GM23338 (cell line): Measurements from ENCODE around the gene YIPF7.

Experiments used
- CREB1 ChIP-seq: fragments of 250-450 bp; sonication (Bioruptor Pico); IDR thresholded peaks from 2 replicates; pipeline ENCODE4 v1.5.0; 2020; ENCODE audit warnings: low read depth, mild to moderate bottlenecking, moderate library complexity
- EZH2 ChIP-seq: fragments of 200-600 bp; sonication (generic); IDR thresholded peaks from one replicate; pipeline ENCODE4 v1.8.0; 2017; ENCODE audit warnings: antibody characterized with exemption, mild to moderate bottlenecking, low read depth; ENCODE audit not compliant: unreplicated experiment
- EZH2phosphoT487 ChIP-seq: fragments of 200-600 bp; sonication (generic); IDR thresholded peaks from one replicate; pipeline ENCODE4 v1.8.1; 2018; ENCODE audit warnings: antibody characterized with exemption; ENCODE audit not compliant: unreplicated experiment
- JUNB ChIP-seq: IDR thresholded peaks from one replicate; pipeline ENCODE4 v1.6.1; 2016; ENCODE audit warnings: antibody characterized with exemption; ENCODE audit not compliant: unreplicated experiment
- POLR2AphosphoS5 ChIP-seq: IDR thresholded peaks from 2 replicates; pipeline ENCODE4 v1.6.1; 2016; ENCODE audit warnings: antibody characterized with exemption, low read depth
- ZNF114 ChIP-seq: fragments of 250-450 bp; sonication (Bioruptor Pico); IDR thresholded peaks from 2 replicates; pipeline ENCODE4 v1.5.0; 2020; ENCODE audit warnings: mild to moderate bottlenecking, moderate library complexity
- ZNF331 ChIP-seq: fragments of 250-450 bp; sonication (Bioruptor Pico); IDR thresholded peaks from 2 replicates; pipeline ENCODE4 v1.5.0; 2020; ENCODE audit warnings: low read depth, mild to moderate bottlenecking, moderate library complexity
- TF ChIP-seq, protein P1 (sequence below), 2 experiments: fragments of 200-600 bp in 1 of 2; sonication (generic) in 1 of 2; conservative IDR thresholded peaks; 2 replicates each; pipeline versions ENCODE4 v1.5.1 to v1.6.1; 2016 to 2017; ENCODE audit warnings: antibody characterized with exemption in 2 of 2, low read depth in 2 of 2, mild to moderate bottlenecking in 2 of 2, moderate library complexity in 1 of 2
- TF ChIP-seq, protein P2 (sequence below): IDR thresholded peaks from one replicate; pipeline ENCODE4 v1.6.1; 2018; ENCODE audit warnings: antibody characterized with exemption; ENCODE audit not compliant: unreplicated experiment
- TF ChIP-seq, protein P3 (sequence below): IDR thresholded peaks from 2 replicates; pipeline ENCODE4 v1.6.1; 2016; ENCODE audit warnings: antibody characterized with exemption

DNA sequence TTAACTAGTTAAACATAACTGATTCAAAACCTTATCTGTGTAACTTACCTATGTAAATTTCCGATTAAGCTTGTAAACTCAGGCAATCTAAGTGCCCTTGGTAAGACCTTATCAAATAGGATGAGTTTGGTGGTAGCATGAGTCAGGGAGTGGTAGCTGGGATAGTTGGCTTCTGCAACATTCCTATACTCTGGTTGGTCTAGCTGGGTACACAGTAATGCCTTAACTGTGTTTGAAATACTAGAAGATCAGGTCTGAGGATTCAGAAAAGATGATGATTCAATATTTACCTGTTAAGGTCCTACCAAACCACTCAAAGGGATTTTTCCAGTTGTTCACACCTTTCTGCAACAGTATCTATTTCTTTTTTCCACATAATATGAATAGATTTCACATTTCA, 5.3 kb downstream of the YIPF7 start:
- TF ChIP-seq, protein P1, sequence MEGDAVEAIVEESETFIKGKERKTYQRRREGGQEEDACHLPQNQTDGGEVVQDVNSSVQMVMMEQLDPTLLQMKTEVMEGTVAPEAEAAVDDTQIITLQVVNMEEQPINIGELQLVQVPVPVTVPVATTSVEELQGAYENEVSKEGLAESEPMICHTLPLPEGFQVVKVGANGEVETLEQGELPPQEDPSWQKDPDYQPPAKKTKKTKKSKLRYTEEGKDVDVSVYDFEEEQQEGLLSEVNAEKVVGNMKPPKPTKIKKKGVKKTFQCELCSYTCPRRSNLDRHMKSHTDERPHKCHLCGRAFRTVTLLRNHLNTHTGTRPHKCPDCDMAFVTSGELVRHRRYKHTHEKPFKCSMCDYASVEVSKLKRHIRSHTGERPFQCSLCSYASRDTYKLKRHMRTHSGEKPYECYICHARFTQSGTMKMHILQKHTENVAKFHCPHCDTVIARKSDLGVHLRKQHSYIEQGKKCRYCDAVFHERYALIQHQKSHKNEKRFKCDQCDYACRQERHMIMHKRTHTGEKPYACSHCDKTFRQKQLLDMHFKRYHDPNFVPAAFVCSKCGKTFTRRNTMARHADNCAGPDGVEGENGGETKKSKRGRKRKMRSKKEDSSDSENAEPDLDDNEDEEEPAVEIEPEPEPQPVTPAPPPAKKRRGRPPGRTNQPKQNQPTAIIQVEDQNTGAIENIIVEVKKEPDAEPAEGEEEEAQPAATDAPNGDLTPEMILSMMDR (conservative IDR thresholded peaks at IDR 0.05; ENCODE audit: low read depth in 2 of 2) = no peak
- TF ChIP-seq POLR2AphosphoS5 (no peak), EZH2phosphoT487 (no peak), ZNF114 (CRISPR knock-in tag) (no peak), EZH2 (no peak), ZNF331 (no peak), CREB1 (no peak), JUNB (no peak)
- TF ChIP-seq, protein P2, sequence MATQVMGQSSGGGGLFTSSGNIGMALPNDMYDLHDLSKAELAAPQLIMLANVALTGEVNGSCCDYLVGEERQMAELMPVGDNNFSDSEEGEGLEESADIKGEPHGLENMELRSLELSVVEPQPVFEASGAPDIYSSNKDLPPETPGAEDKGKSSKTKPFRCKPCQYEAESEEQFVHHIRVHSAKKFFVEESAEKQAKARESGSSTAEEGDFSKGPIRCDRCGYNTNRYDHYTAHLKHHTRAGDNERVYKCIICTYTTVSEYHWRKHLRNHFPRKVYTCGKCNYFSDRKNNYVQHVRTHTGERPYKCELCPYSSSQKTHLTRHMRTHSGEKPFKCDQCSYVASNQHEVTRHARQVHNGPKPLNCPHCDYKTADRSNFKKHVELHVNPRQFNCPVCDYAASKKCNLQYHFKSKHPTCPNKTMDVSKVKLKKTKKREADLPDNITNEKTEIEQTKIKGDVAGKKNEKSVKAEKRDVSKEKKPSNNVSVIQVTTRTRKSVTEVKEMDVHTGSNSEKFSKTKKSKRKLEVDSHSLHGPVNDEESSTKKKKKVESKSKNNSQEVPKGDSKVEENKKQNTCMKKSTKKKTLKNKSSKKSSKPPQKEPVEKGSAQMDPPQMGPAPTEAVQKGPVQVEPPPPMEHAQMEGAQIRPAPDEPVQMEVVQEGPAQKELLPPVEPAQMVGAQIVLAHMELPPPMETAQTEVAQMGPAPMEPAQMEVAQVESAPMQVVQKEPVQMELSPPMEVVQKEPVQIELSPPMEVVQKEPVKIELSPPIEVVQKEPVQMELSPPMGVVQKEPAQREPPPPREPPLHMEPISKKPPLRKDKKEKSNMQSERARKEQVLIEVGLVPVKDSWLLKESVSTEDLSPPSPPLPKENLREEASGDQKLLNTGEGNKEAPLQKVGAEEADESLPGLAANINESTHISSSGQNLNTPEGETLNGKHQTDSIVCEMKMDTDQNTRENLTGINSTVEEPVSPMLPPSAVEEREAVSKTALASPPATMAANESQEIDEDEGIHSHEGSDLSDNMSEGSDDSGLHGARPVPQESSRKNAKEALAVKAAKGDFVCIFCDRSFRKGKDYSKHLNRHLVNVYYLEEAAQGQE = no peak
- TF ChIP-seq, protein P3, sequence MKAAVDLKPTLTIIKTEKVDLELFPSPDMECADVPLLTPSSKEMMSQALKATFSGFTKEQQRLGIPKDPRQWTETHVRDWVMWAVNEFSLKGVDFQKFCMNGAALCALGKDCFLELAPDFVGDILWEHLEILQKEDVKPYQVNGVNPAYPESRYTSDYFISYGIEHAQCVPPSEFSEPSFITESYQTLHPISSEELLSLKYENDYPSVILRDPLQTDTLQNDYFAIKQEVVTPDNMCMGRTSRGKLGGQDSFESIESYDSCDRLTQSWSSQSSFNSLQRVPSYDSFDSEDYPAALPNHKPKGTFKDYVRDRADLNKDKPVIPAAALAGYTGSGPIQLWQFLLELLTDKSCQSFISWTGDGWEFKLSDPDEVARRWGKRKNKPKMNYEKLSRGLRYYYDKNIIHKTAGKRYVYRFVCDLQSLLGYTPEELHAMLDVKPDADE = no peak
